OCI-LY7 (cell line): ENCODE results near the gene CEMIP2.

Experiments used
- CTCF ChIP-seq: fragments of 200-600 bp; sonication (generic); conservative IDR thresholded peaks from 2 replicates; pipeline ENCODE4 v1.5.1; 2014; ENCODE audit warnings: mild to moderate bottlenecking, antibody characterized with exemption, low read length, moderate library complexity, mixed read lengths
- EZH2phosphoT487 ChIP-seq: fragments of 200-600 bp; sonication (generic); IDR thresholded peaks from 2 replicates; pipeline ENCODE4 v1.6.1; 2018; ENCODE audit warnings: low read depth, borderline replicate concordance, mild to moderate bottlenecking, mixed run types, antibody characterized with exemption, low read length, moderate library complexity, mixed read lengths

- no peak for TF ChIP-seq CTCF
- TF ChIP-seq EZH2phosphoT487: no peak
Observed at GRCh38 chr9:71710856-71711255, 57.5 kb downstream of the CEMIP2 start.
